H1 (cell line): ENCODE data around the gene TBCD. TPM values are rescaled to one million over a fixed set of nuclear protein-coding genes. Genes with fewer than 3 reads are reported as not detected.
"Not testable (repeated sequence)": the region's sequence is repeated elsewhere in the genome, so short reads cannot be mapped to it uniquely, and the experiment has no call there.

Source experiments
- CTCF ChIA-PET: fragments of 300-600 bp; sonication (Branson Sonifier 250); formaldehyde crosslinking; loops from one replicate; lab custom pipeline; 2021; ENCODE audit not compliant: partially characterized antibody; lab: Charles Lee
- POLR2A ChIA-PET: fragments of 300-600 bp; sonication (Branson Sonifier 250); formaldehyde crosslinking; loops from one replicate; lab custom pipeline; 2021; ENCODE audit warnings: inconsistent platforms; ENCODE audit not compliant: partially characterized antibody; lab: Charles Lee
- DNase-seq, 2 experiments: peaks; one replicate each; pipeline versions ENCODE4 v3.0.0 to v3.0.0-alpha.2; 2010 to 2022; ENCODE audit warnings: low spot score in 2 of 2, low read depth in 1 of 2, mixed read lengths in 1 of 2
- FAIRE-seq: peaks from 2 replicates; lab custom pipeline; 2011; peaks lifted over from hg19 to GRCh38; lab: Jason Lieb, UNC
- H2AFZ ChIP-seq: 2 replicates; pipeline ENCODE4 v1.8.1; 2012; ENCODE audit warnings: low read length, inconsistent platforms
- H2AK5ac ChIP-seq: 2 replicates; pipeline ENCODE4 v1.6.1; 2013; ENCODE audit warnings: low read depth, low read length
- H2BK120ac ChIP-seq: replicated peaks from 2 replicates; pipeline ENCODE3; 2013; ENCODE audit warnings: low read depth, low read length, inconsistent platforms
- H2BK12ac ChIP-seq: 2 replicates; pipeline ENCODE4 v1.6.1; 2013; ENCODE audit warnings: low read depth, low read length
- H2BK15ac ChIP-seq: 2 replicates; pipeline ENCODE4 v1.6.1; 2013; ENCODE audit warnings: low read length
- H2BK20ac ChIP-seq: 2 replicates; pipeline ENCODE4 v1.6.1; 2013; ENCODE audit warnings: low read length
- H2BK5ac ChIP-seq: 2 replicates; pipeline ENCODE4 v1.6.1; 2013; ENCODE audit warnings: low read depth, low read length
- H3K14ac ChIP-seq: 2 replicates; pipeline ENCODE4 v1.6.1; 2013; ENCODE audit warnings: inconsistent platforms; ENCODE audit not compliant: insufficient read length
- H3K18ac ChIP-seq: 2 replicates; pipeline ENCODE4 v1.6.1; 2013; ENCODE audit warnings: low read length; ENCODE audit errors: extremely low read depth
- H3K23ac ChIP-seq: 2 replicates; pipeline ENCODE4 v1.6.1; 2013; ENCODE audit warnings: inconsistent platforms; ENCODE audit not compliant: insufficient read length
- H3K23me2 ChIP-seq: 2 replicates; pipeline ENCODE4 v1.6.1; 2013; ENCODE audit warnings: low read depth, low read length
- H3K27ac ChIP-seq: 2 replicates; pipeline ENCODE4 v1.6.1; 2011; ENCODE audit warnings: low read depth, low read length, inconsistent platforms
- H3K27me3 ChIP-seq, 4 experiments: replicated peaks in 1 of 4; 1 replicate in 1 of 4; 2 replicates in 3 of 4; pipeline versions ENCODE4 v1.6.1 to v1.8.1; 2011 to 2013; ENCODE audit warnings: low read length in 3 of 4, mild to moderate bottlenecking in 3 of 4, inconsistent platforms in 2 of 4, mixed read lengths in 2 of 4, moderate library complexity in 1 of 4; ENCODE audit not compliant: control insufficient read depth in 3 of 4, insufficient read depth in 3 of 4; ENCODE audit errors: extremely low read depth in 1 of 4
- H3K36me3 ChIP-seq, 4 experiments: 2 replicates each; pipeline versions ENCODE4 v1.6.1 to v1.8.1; 2011 to 2013; ENCODE audit warnings: mild to moderate bottlenecking in 4 of 4, low read length in 3 of 4, moderate library complexity in 2 of 4, control low read depth in 1 of 4, inconsistent platforms in 1 of 4; ENCODE audit not compliant: insufficient read depth in 4 of 4, control insufficient read depth in 2 of 4
- H3K4ac ChIP-seq: replicated peaks from 2 replicates; pipeline ENCODE3; 2013; ENCODE audit warnings: low read length, low read depth, mixed read lengths, inconsistent platforms; ENCODE audit not compliant: insufficient read length
- H3K4me1 ChIP-seq, 4 experiments: replicated peaks in 1 of 4; 1 replicate in 1 of 4; 2 replicates in 3 of 4; pipeline versions ENCODE4 v1.6.1 to v1.8.1; 2011 to 2013; ENCODE audit warnings: low read length in 3 of 4, inconsistent platforms in 2 of 4, mixed read lengths in 1 of 4; ENCODE audit not compliant: insufficient read depth in 4 of 4, control insufficient read depth in 3 of 4
- H3K4me2 ChIP-seq, 2 experiments: 2 replicates each; pipeline versions ENCODE4 v1.6.1 to v1.8.1; 2011 to 2013; ENCODE audit warnings: low read depth in 2 of 2, low read length in 2 of 2, control low read depth in 1 of 2, inconsistent platforms in 1 of 2, mild to moderate bottlenecking in 1 of 2; ENCODE audit not compliant: insufficient read depth in 1 of 2
- H3K4me3 ChIP-seq, 4 experiments: fragments of 200-600, 300-600 bp in 1 of 4; sonication (generic), shearing (Covaris generic), sonication (Bioruptor Twin) in 1 of 4; 2 replicates each; pipeline versions ENCODE4 v1.5.1 to v1.8.1; 2011 to 2016; ENCODE audit warnings: low read length in 4 of 4, low read depth in 3 of 4, control low read depth in 2 of 4, inconsistent platforms in 2 of 4, mild to moderate bottlenecking in 2 of 4, mixed read lengths in 1 of 4, moderate library complexity in 1 of 4; ENCODE audit not compliant: insufficient read depth in 2 of 4; ENCODE audit errors: extremely low read depth in 1 of 4
- H3K56ac ChIP-seq: replicated peaks from 2 replicates; pipeline ENCODE3; 2013; ENCODE audit warnings: low read depth, mild to moderate bottlenecking, mixed read lengths, low read length, inconsistent platforms; ENCODE audit not compliant: insufficient read length
- H3K79me1 ChIP-seq: 2 replicates; pipeline ENCODE4 v1.6.1; 2013; ENCODE audit warnings: low read depth, low read length, control low read depth
- H3K79me2 ChIP-seq, 2 experiments: 2 replicates each; pipeline versions ENCODE4 v1.6.1 to v1.8.1; 2012 to 2013; ENCODE audit warnings: low read length in 2 of 2, mild to moderate bottlenecking in 2 of 2, inconsistent platforms in 1 of 2; ENCODE audit not compliant: insufficient read depth in 2 of 2, control insufficient read depth in 1 of 2
- H3K9ac ChIP-seq, 4 experiments: replicated peaks in 1 of 4; 1 replicate in 1 of 4; 2 replicates in 3 of 4; pipeline versions ENCODE4 v1.6.1 to v1.8.1; 2011 to 2013; ENCODE audit warnings: low read depth in 3 of 4, low read length in 3 of 4, control low read depth in 2 of 4, mild to moderate bottlenecking in 2 of 4, moderate library complexity in 2 of 4, inconsistent platforms in 1 of 4; ENCODE audit errors: extremely low read depth in 1 of 4
- H3K9me3 ChIP-seq, 2 experiments: 2 replicates each; pipeline versions ENCODE4 v1.6.1 to v1.8.1; 2012 to 2013; ENCODE audit warnings: mild to moderate bottlenecking in 2 of 2, moderate library complexity in 2 of 2, control low read depth in 1 of 2, inconsistent platforms in 1 of 2, low read depth in 1 of 2, low read length in 1 of 2, mixed read lengths in 1 of 2; ENCODE audit not compliant: insufficient read depth in 2 of 2
- H4K20me1 ChIP-seq, 2 experiments: replicated peaks in 1 of 2; 2 replicates each; pipeline versions ENCODE3 to v1.8.1; 2011 to 2013; ENCODE audit warnings: inconsistent platforms in 2 of 2, low read length in 2 of 2, mild to moderate bottlenecking in 1 of 2; ENCODE audit not compliant: insufficient read depth in 2 of 2, control insufficient read depth in 1 of 2
- H4K5ac ChIP-seq: 2 replicates; pipeline ENCODE4 v1.6.1; 2013; ENCODE audit warnings: low read length, low read depth, mixed read lengths, inconsistent platforms; ENCODE audit not compliant: insufficient read length
- H4K8ac ChIP-seq: 2 replicates; pipeline ENCODE4 v1.8.0; 2013; ENCODE audit warnings: mild to moderate bottlenecking, moderate library complexity, low read length, inconsistent platforms; ENCODE audit not compliant: insufficient read depth; ENCODE audit errors: extremely low read depth
- H4K91ac ChIP-seq: replicated peaks from 2 replicates; pipeline ENCODE3; 2013; ENCODE audit warnings: low read length, mixed read lengths, inconsistent platforms; ENCODE audit not compliant: insufficient read length
- WGBS, 2 experiments: shearing (Covaris generic) in 1 of 2; methylation state at CpG; one replicate each; pipeline versions ENCODE4 v1.1.6 to v1.1.7; 2013 to 2015; ENCODE audit warnings: low lambda C conversion rate in 2 of 2, mixed read lengths in 2 of 2, inconsistent platforms in 1 of 2, low coverage in 1 of 2, missing lambda C conversion rate in 1 of 2; ENCODE audit not compliant: insufficient replicate concordance in 2 of 2, insufficient coverage in 1 of 2, insufficient read length in 1 of 2; ENCODE audit errors: extremely low coverage in 1 of 2, missing lambda C conversion rate in 1 of 2; 5-methylcytosine and 5-hydroxymethylcytosine counted together
- polyA plus RNA-seq, 7 experiments: library from polyadenylated mRNA; depleted of rRNA in 3 of 7; stranded (reverse) in 5 of 7; unstranded in 2 of 7; fragments of >200 nt in 5 of 7; fragments of 200-250 nt in 2 of 7; gene quantifications; 1 replicate in 5 of 7; 2 replicates in 1 of 7; 4 replicates in 1 of 7; pipeline versions ENCODE4 v1.2.1 to v1.2.3, GENCODE V29; 2011 to 2013; ENCODE audit warnings: missing spikeins in 2 of 7, mixed read lengths in 2 of 7
- total RNA-seq: library from RNA; stranded (reverse); fragmentation: NEBNext Ultra II Directional; extraction: Animal tissue kit (Norgen Biotek cat#: 25700); gene quantifications from 2 replicates; pipeline ENCODE4 v1.2.1, GENCODE V29; 2021

Gene TBCD
- total and polyA plus RNA-seq, 2 of the 8 experiments (the other 6 are each of a cell fraction or from before 2014, with no cell fraction given) = 118 to 162 TPM

DNA sequence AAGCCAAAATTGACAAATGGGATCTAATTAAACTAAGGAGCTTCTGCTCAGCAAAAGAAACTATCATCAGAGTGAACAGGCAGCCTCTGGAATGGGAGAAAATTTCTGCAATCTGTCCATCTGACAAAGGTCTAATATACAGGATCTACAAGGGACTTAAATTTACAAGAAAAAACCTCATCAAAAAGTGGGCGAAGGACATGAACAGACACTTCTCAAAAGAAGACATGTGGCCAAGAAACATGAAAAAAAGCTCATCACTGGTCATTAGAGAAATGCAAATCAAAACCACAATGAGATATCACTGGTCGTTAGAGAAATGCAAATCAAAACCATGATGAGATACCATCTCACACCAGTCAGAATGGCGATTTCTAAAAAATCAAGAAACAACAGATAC lies 203.2 kb downstream of the TBCD start:
- H3K4ac ChIP-seq, CTCF ChIA-PET, H2BK15ac ChIP-seq, H4K20me1 ChIP-seq, H2AK5ac ChIP-seq, H2BK12ac ChIP-seq, H3K9ac ChIP-seq, H3K23me2 ChIP-seq, H3K23ac ChIP-seq, H2AFZ ChIP-seq, H3K4me1 ChIP-seq, H2BK20ac ChIP-seq, H2BK120ac ChIP-seq, H3K27me3 ChIP-seq, POLR2A ChIA-PET, DNase-seq, H3K4me2 ChIP-seq, H2BK5ac ChIP-seq, H3K18ac ChIP-seq, H3K56ac ChIP-seq, H3K4me3 ChIP-seq, FAIRE-seq, H3K79me1 ChIP-seq, H3K27ac ChIP-seq, H3K14ac ChIP-seq, H4K5ac ChIP-seq, H3K79me2 ChIP-seq, H4K91ac ChIP-seq, H3K36me3 ChIP-seq, H4K8ac ChIP-seq: not testable (repeated sequence)
- WGBS, 2 experiments = 89% methylated on average over 3 of the region's 3 CpGs; no CpG with 5 or more reads in 1 of the 2 experiments
- H3K9me3 ChIP-seq = peaks cover 25 to 49% of the 10 kb centered on the region in 2 experiments; a peak in 3 of 4 replicates

DNA sequence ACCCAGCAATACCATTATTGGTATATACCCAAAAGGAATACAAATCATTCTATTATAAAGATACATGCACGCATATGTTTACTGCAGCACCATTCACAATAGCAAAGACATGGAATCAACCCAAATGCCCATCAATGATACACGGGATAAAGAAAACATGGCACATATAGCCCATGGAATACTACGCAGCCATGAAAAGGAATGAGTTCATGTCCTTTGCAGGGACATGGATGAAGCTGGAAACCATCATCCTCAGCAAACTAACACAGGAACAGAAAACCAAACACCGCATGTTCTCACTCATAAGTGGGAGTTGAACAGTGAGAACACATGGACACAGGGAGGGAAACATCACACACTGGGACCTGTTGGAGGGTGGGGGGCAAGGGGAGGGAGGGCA lies 203.8 kb downstream of the TBCD start:
- H3K9me3 ChIP-seq = peaks cover 21 to 49% of the 10 kb centered on the region in 2 experiments; a peak in 3 of 4 replicates
- H3K4ac ChIP-seq, H3K56ac ChIP-seq, H3K27ac ChIP-seq, H3K36me3 ChIP-seq, H3K23ac ChIP-seq, H3K23me2 ChIP-seq, H2AFZ ChIP-seq, H2BK20ac ChIP-seq, H2BK12ac ChIP-seq, POLR2A ChIA-PET, H3K4me1 ChIP-seq, H2BK120ac ChIP-seq, H3K27me3 ChIP-seq, FAIRE-seq, H3K79me1 ChIP-seq, H4K5ac ChIP-seq, H2BK5ac ChIP-seq, H2BK15ac ChIP-seq, H3K4me3 ChIP-seq, H3K79me2 ChIP-seq, H3K18ac ChIP-seq, H3K14ac ChIP-seq, CTCF ChIA-PET, DNase-seq, H2AK5ac ChIP-seq, H3K4me2 ChIP-seq, H4K20me1 ChIP-seq, H4K91ac ChIP-seq, H3K9ac ChIP-seq, H4K8ac ChIP-seq: not testable (repeated sequence)
- WGBS, 2 experiments = 92% methylated on average over 3 of the region's 4 CpGs; no CpG with 5 or more reads in 1 of the 2 experiments
